Left colon (tissue), 2 donors: ENCODE results near the gene EBF4. TPM values are rescaled to one million over a fixed set of nuclear protein-coding genes. Genes with fewer than 3 reads are reported as not detected.
"Not testable (repeated sequence)": the region's sequence is repeated elsewhere in the genome, so short reads cannot be mapped to it uniquely, and the experiment has no call there.

Source experiments
- ATAC-seq: fragments of 200-7000 bp; cut with Tn5 transposase; one replicate; pipeline ENCODE4 v1.9.1; 2020; ENCODE audit warnings: mild to moderate bottlenecking, moderate library complexity
- DNase-seq, 2 donors: peaks; one replicate each; pipeline ENCODE4 v3.0.0-alpha.2; 2020
- intact Hi-C, 2 donors: fragments of 100-400 bp; cut with DNase I in 1 of 2; cut with micrococcal nuclease in 1 of 2; formaldehyde crosslinking; loops; one replicate each; pipeline versions ENCODE4 v1.11.2 to v1.14.0; 2022; cut with DNase I, micrococcal nuclease
- total RNA-seq, 2 donors: library from RNA; stranded (reverse); fragmentation: NEBNext Ultra II Directional; extraction: Animal tissue kit (Norgen Biotek cat#: 25700); gene quantifications; one replicate each; pipeline ENCODE4 v1.2.1, GENCODE V29; 2021
- donor health status: DM: no; HTN: no; CAD: no.
- donor health status: DM: yes; HTN: yes; CAD: no.

EBF4 gene
- total RNA-seq, 2 donors from 2014 or later, result 1.9 to 8.2 TPM

DNA sequence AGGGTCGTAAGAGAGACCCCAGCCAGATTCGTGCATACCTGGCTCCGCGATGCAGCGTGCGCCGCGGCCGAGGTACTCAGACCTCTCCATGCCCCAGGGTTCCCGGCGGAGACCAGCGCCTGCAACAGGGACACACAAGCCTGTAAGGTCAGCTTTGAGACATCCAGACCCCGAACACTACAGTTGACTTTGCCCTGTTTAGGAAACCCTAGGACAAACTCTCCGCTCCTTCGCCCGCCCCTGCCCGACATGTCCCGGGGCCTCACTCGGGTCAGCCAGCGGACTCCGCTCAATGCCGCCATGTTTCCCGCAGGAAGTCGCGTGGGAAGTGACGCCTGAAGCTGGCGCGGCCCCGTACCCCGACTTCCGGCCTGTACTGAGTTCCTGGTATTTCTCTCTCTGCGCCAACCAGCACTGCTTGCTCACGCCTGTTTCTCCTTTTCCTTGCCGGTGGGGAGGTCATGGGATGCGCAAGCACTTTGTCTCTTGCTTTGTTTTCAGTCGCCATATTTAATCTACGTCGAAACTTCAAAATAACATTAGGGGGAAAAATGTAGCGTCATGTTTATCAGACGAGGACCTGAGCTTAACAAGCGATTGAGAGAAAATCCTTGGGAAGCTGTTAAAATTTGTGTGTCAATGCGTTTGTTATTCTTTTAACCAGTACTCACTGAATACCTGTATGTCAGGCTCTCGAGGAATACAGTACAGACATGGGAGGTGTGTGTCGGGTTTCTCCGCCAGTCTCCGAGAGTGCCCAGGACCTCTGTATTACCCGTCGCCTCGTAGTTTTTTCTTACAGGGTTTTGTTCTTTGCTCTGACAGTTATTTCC lies 28.5 kb upstream of the EBF4 start, which contains the start of gene IDH3B:
Gene IDH3B (minus strand): TSS at position 330 of the 833 bp plus-strand sequence. CDS start 28 bp downstream, at position 302.
- DNase-seq (peak; percentile 90 to 94), ATAC-seq (peak; percentile 99)
- intact Hi-C loops, result no loop called here

DNA sequence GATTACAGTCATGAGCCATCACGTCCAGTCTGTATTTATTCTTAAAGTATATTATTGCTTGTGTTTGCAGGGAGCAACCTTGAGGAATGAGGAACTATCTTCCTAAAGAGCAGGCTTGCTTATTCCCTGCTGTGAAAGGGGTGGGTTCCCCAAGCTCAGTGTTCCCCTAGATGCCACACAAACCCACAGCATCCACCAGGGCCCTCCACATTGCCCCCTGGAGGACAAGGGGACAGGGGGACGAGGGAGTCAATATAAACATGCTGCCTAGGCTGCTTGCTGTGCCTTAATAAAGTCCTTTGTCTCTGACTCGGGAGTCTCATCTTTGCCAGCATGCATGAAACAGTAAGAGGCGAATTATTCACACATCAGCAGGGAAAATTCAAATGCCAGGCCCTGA lies 20.6 kb upstream of the EBF4 start:
- ATAC-seq (no peak), DNase-seq (no peak)
- intact Hi-C loops, result no loop called here

DNA sequence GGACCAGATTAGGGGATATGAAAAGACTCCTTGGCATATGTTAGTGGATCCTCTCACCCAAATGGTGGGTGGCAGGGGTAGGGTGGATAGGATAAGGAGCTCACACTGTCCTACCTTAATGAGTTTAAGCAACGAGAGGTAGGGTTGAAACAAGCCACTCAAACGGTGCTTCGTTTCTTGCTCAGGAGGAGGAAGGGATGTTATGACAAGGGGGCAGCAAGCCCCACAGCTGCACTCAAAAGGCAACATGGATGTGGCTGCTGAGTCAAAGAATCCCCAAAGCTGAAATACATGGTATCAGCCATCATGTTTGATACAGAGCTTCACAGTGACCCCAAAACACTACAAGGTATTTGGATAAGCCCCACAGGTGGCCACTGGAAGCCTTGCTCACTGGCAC lies 20.1 kb upstream of the EBF4 start:
- intact Hi-C loops, result no loop called here
- ATAC-seq (no peak), DNase-seq (no peak)

DNA sequence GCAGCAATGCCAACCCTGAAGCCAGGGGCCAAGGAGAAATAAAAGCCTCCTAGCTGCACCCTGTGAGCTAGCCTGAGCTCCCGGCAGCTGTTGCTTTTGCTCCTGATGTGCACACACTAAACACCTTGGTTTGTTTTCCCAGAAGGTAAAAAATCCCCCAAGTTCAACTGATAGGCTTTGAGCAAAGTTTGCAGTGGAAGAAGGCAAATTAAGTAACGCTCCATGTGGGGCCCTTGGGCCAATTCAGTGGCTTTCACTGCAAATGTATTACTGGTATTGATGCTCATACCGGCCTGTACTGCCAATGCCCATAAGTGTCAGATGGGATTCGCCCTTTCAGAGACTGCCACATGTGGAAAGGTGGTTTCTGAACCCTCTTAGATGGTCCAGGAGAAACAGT lies 19.1 kb upstream of the EBF4 start:
- ATAC-seq, result no peak
- intact Hi-C loops, result no loop called here
- no peak for DNase-seq

DNA sequence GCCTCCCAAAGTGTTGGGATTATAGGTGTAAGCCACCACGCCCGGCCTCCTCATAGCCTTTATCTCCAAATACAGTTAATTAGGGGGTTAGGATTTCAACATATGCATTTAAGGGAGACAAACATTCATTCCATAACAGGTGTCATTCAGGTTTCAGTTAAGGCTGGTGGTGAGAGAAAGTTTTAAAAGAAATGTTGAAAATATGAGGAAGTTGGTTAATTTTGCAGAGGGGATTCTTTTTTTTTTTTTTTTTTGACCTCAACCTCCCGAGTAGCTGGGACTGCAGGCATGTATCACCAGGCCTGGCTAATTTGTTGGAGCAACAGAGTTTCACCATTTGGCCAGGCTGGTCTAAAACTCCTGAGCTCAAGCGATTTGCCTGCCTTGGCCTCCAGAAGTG lies 12.5 kb upstream of the EBF4 start:
- intact Hi-C loops, result no loop called here
- ATAC-seq (no peak), DNase-seq (no peak)

DNA sequence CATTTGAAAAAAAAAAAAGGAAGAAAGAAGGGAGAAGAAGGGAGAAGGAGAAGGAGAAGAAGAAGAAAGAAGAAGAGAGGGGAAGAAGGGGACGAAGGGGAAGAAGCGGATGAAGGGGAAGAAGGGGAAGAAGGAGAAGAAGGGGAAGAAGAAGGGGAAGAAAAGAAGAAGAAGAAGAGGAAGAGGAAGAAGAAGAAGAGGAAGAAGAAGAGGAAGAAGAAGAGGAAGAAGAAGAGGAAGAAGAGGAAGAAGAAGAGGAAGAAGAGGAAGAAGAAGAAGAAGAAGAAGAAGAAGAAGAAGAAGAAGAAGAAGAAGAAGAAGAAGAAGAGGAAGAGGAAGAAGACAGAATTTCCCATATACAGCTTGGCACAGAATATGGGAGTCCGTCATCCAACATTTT lies 10.5 kb upstream of the EBF4 start:
- ATAC-seq, intact Hi-C loops, DNase-seq: not testable (repeated sequence)

DNA sequence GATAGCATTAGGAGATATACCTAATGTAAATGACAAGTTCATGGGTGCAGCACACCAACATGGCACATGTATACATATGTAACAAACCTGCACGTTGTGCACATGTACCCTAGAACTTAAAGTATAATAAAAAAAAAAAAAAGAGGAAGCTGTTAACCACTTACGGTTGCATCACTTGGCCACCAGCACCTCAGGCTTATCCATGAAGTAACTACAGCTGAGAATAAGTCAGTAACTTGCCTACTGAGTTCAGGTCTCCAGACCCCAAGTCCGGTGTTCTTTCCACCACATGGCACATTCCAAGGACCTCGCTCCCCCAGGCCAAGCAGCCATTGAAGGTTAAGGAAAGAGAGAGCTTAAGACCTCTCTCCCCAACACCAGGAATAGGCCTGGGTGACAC lies 7.8 kb upstream of the EBF4 start:
- DNase-seq, intact Hi-C loops, ATAC-seq: not testable (repeated sequence)

DNA sequence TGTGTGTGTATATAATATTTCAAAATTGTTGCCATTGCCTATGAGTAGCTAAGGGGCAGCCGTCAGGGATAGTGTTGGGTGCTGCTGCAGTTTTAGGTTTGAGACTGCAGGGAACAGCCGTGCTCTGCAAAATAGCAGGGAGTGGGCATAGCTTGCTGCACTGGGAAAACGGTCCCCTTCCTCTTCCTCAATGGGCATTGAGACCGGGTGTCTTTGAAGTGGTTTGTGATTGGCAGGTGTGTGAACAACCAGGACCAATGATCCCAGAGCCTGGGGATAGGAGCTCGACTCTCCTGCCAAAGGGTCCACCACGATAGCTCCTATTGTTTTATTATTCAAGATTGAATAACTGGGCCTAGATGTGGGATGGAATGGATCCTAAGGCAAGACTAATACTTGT lies 5.1 kb upstream of the EBF4 start:
- DNase-seq, result no peak

DNA sequence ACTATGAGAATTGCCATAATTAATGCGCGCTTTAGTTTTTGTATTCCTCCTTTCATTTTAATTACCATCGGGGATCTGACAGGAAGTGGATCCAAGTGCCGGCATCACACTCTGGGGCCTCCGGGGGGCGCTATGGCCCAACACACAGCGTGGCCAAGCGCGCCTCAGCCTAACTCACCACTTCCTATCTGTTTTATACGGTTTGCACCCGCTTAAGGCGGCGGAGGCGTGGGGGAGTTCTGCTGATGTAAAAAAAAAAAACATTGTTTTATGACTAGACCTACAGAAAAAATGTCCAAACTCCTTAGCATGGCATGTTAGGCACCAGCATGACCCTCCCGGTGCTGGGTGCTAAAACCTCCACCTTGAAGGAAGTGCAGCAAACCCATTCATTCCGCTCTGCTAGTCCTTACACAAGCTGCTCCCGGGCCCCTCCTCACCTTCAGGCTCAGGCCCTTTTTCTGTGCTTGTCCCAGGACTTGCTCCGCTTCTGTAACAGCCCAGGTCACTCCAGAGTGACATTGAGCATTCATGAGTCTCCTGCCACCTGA lies 4.5 kb upstream of the EBF4 start:
- intact Hi-C loops, result no loop called here
- peak; percentile 77 for ATAC-seq
- DNase-seq, result peak in 1 of 2 donors; percentile 69

More for the DNA sequence above, 5.1 kb upstream of the EBF4 start:
- intact Hi-C loops, result no loop called here
- ATAC-seq, result no peak

DNA sequence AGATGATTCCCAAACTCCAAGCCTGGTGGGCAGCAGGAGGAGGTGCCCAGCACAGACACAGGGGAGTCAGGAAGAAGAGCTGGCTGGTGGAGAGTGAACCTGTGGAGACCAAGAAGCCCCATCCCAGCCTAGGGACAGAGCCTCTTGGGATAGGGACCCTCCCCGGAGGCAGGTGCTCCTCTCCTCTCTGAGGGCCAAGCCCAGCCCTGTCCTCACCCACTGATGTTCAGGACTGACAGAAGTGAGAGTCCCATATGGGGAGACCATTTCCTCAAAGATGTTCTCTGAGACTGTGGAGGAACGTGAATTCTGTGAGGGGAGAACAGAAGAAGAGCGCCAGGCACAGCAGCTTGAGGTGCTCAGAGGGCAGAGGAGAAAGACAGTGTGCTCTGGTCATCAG lies 2.4 kb upstream of the EBF4 start:
- intact Hi-C loops, result no loop called here
- ATAC-seq, result no peak
- no peak for DNase-seq

DNA sequence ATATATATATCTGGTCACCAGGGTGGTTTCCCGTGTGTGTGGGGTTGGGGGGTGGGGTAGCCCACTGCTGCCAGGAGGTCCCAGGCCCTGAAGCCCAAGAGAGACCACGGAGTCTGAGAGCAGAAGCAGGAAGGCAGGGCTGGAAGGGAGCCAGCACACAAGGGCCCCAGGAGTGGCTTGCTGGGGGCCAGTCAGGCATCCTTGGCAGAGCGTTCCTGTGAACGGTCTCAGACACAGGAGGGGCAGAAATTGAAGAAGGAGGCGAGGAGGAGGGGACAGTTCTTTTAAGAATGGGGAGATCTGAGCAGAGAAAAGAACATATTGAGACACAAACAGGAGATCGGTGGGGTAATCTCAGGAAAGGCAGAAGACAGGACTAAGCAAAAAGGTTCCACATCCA lies 1.9 kb upstream of the EBF4 start:
- intact Hi-C loops, result no loop called here
- DNase-seq, result no peak
- no peak for ATAC-seq

DNA sequence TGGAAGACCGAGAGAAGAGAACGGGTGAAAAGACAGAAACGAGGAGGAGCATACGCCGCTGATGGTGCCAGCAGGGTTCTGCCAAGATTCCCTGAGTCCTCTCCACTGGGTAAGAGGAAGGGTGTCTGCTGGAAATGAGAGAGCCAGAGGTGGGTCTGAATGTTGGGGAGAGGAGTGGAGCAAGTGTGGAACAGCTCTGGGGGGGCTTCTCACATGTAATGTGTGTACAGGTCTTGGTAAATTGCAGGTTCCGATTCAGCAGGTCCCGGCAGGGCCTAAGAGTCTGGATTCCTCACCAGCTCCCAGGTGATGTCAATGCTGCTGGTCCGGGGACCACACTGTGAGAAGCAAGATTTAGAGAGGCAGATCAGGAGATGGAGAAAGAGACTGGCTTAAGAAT lies 1.5 kb upstream of the EBF4 start:
- DNase-seq (no peak), ATAC-seq (no peak)
- intact Hi-C loops, result no loop called here

DNA sequence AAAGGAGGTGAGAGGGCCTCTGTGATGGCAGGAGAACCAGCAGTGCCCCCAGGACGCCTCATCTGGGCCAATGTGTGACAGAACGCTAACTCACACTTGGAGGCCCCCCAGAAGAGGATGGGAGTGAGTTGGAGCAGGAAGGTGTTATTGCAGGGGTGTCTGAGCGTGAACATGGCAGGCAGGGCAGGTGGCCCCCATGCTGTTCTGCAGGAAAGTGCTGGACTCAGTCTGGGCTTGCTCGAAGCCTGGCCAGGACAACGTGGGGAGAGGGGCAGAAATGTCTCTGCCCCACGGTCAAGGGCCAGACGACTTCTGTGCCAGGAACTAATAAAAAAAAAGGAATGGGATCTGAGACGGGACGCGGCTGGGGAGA lies 931 bp upstream of the EBF4 start:
- intact Hi-C loops, result no loop called here
- ATAC-seq, result no peak
- DNase-seq, result no peak

DNA sequence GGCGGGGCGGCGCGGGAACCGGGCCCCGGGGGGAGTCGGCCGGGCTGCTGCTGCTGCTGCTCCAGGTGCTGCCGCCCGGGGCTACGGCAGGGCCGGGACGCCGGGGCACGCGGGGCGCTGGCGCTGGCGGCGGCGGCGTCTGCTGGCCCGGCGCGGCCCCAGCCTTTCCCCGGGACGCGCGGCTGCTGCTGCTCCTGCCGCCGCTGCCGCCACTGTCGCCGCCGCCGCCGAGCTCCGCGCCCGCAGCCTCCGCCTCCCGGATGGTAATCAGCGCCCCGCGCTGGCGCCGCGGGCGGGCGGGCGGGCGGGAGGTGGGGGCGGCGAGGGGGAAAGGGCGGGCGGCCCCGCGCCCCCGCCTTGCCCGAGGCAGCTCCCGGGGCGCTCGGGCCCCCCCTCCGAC lies 306 bp downstream of the EBF4 start:
- ATAC-seq (peak; percentile 18), DNase-seq (peak in 1 of 2 donors; percentile 18)
- intact Hi-C loops, result no loop called here

DNA sequence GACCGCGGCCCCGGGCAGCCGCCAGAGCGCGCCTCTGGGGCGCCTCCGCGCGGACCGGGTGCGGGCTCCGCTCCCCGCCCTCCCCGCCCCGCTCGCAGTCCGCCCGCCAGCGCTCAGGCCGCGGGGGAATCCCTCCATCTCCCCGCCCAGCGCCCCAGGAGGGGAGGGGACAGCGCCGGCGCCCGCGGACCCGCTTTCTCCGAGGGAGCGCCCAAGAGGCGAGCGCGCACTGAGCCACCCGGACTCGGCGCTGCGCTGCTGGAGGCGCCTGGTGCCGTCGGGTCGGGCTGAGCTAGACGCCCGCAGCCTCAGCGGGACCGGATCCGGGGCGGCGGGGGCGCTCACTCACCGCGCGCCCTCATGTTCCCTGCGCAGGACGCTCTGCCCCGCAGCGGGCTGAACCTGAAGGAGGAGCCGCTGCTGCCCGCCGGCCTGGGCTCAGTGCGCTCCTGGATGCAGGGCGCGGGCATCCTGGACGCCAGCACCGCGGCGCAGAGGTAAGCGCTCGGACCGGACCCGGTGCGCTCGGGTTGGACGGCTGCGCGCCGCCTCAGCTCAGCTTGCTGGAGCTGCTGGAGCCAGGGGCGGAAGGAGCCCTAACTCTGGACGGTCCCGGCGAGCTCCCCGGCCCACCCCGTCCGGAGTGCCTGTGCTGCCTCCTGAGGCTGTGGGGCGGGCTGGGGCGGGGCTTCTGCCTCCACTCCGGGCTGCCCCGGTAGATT lies 867 bp downstream of the EBF4 start:
- DNase-seq (peak in 1 of 2 donors; percentile 24), ATAC-seq (peak; percentile 42)
- intact Hi-C loops, result no loop called here

DNA sequence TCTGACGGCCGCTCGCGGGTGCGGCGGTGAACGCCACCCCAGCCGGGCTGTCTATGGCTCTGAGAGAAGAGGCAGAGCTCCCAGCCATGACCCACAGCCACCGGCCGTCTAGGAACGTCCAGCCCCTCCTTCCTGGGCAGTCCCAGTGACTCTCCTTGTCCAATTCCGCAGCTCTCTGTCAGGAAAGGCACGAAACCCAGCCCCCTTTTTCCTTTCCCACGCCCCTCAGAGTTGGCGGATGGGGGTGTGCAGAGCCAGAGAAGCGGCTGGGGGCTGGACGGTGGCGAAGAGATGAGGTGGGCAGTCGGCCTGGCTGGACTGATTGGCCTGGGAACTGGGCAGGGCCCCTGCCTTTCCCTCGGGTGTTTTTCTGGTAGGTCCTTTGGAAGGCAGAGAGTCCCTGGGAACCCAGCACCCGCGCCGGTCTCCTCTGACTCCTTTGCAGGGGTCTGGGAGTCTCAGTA lies 1.5 kb downstream of the EBF4 start:
- ATAC-seq (no peak), DNase-seq (no peak)
- intact Hi-C loops, result no loop called here

DNA sequence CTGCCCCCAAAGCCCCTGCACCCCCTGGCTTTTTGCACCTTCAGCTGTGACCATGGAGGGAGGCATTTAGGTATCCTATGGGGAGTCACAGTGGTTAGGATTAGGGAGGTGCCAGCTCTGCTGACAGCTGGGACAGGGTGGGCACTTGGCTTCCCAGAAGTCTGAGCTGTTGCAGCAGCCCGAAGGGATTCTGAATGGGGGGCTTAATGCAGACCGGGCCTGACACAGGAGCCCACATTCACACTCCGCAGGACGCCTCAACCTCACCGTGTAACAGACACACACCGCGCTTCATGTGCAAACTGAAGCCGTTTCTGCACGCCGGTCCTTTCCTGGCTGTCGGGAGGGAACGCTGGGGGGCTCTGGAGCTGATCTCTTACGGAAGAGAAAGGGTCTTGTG lies 1.9 kb downstream of the EBF4 start:
- intact Hi-C loops, result no loop called here
- ATAC-seq (no peak), DNase-seq (no peak)

DNA sequence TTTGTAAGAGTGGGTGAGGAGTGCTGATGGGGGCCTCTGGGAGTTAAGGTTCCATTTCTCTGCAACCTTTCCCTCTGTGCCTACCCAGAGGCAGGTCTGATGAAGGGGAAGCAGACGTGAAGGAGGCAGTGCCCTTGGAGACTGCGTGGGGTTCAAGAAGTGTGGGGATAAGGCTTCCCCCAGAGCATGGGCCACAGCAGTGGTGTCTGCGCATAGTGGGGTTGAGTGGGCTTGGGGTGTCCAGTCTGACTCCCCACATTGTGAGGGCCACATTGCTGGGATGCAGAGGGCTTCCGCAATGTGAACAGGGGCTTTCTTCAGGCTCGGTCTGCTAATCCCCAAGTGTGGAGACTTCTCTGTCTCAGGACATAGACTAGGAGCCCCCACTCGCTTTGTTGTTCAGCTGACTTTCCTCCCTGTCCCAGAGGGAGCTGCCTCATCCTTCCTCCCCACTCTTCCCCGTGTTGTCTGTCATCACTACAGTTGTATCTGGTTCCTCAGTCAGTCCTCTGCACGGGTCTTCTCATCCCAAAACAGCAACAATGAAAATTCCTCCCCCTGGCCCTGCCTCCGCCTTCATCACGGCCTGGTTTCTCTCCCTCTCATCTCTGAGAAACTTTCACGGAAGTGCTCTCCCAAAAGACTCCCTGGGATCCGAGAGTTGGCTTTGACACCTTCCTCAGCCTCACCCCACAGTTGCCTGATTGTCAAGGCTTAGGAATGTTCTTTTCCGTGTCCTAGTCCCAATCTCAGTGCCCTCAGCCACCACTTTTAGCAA lies 2.8 kb downstream of the EBF4 start:
- ATAC-seq (no peak), DNase-seq (no peak)
- intact Hi-C loops, result no loop called here

DNA sequence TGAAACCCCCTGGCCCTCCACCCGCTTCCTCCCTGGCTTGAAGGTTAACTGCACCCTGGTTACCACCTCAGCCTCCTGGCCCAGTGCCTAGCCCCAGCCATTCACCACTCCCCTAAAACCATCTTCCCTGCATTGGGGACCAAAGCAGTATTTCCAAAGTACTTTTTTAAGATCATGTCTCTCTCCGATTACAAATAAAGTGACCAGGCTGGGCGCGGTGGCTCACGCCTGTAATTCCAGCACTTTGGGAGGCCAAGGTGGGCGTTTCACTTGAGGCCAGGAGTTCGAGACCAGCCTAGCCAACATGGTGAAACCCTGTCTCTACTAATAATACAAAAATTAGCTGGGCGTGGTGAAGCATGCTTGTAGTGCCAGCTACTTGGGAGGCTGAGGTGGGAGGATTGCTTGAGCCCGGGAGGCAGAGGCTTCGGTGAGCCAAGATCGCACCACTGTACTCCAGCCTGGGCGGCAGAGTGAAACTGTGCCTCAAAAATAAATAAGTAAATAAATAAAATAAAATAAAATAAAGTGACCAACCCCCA lies 3.5 kb downstream of the EBF4 start:
- intact Hi-C loops, ATAC-seq, DNase-seq: not testable (repeated sequence)
